Measurements from ENCODE around the gene DPM3. TPM values are rescaled to one million over a fixed set of nuclear protein-coding genes. Genes with fewer than 3 reads are reported as not detected.

The DPM3 gene
- total RNA-seq, 1 experiment from 2014 or later, result 193 TPM

DNA sequence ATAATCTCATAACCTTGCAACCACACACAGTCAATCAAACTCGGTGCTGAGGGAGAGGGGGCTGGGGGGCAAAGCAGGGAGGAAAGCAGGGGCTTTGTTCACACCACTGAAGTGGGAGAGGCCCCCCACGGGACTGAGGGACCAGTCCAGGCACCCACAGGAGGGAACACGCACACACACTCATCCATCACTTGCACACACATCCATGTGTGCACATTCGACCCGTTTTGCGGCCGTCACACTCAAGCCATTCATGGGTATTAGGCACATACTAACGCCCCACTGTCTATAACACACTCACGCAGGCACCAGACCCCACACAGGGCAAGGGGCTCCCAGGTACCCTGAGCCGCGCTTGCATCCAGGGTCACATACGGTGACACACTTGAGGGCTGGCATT lies 47.7 kb downstream of the DPM3 start:
- Histone ChIP-seq H3K27me3 (ENCODE audit: control insufficient read depth, insufficient read depth, low read length) (peaks cover 8% of the 10 kb centered on the region), H3K4me3 (ENCODE audit: insufficient read depth, low read depth, low read length) (no peak overlapping the region), H3K36me3 (replicated peaks; ENCODE audit: control insufficient read depth, insufficient read depth, low read length) (no peaks in the 10 kb centered on the region)
- DNase-seq, result no peak

DNA sequence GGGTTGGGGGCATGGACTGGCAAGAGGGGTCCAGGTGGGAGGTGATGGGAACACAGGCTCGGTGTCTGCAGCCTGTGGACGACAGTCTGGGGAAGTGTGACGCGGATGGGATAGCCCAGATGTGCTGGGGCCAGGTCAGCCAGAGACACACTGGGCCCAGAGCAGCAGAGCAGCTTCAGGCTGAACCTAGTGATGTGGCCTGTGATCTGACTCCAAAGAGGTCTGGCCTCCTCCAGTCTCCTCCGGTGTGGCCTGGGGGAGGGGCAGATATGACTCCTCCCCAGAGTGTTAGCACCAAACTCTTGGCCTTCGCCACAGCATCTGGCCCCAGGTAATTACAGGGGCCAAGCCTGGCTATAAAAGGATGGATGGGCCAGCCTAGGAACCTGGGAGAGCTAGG lies 48.2 kb downstream of the DPM3 start:
- Histone ChIP-seq H3K27me3 (ENCODE audit: control insufficient read depth, insufficient read depth, low read length) (peaks cover 8% of the 10 kb centered on the region), H3K36me3 (replicated peaks; ENCODE audit: control insufficient read depth, insufficient read depth, low read length) (no peaks in the 10 kb centered on the region), H3K4me3 (ENCODE audit: insufficient read depth, low read depth, low read length) (no peak overlapping the region)
- no peak for DNase-seq

DNA sequence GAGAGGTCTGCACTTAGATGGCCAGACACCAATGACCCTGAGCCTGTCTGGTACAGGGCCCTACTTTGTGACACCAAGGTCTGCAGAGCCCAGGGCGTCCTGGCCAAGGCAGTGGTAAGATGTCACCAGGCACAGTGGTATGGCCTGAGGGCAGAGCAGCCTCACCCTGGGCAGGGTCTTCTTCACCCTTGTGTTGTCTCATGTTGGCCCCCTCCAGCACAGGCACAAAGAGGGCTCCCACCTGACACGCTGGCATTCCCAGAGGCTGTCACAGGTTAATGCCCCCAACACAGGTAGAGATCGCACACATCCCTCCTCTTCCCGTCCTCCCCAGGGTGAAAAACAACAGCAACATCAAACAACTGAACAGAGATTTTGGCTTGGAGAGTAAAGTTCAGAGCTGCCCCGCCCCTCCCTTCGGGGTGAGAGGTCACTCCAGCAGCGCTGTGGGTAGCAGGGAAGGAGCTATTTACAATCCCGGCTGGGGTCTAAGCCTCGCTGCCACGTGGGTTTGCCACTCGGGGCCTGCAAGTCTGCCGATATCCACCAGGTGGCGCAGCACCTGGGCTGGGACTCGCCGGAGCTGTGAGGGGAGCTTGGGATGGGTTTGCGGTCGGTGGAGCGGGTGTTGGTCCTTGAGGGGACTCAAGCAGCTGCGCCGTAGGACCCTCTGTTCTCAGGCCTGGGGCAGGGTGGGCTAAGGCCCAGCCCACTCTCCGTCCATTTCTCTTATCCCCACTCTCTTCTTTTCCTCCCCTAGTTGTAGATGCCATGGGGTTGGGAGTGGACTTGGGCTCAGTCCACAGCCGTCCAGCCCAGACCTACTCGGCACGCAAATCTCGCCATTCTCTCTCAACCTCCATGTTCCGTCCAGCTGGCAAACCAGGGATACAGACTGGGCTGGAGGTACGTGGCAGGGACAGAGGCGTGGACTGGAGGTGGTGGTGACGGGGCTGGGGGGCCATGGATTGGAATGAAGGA lies 49.0 kb downstream of the DPM3 start:
- peak; percentile 94 for DNase-seq
- Histone ChIP-seq H3K36me3 (replicated peaks; ENCODE audit: control insufficient read depth, insufficient read depth, low read length) (no peaks in the 10 kb centered on the region), H3K27me3 (ENCODE audit: control insufficient read depth, insufficient read depth, low read length) (peaks cover 8% of the 10 kb centered on the region), H3K4me3 (ENCODE audit: insufficient read depth, low read depth, low read length) (no peak overlapping the region)

Other genes starting within 250 kb of the DPM3 start
- gene PMVK, start 203.8 kb downstream of the DPM3 start, total RNA-seq (2014; rRNA removed; shearing (Covaris generic)), result 7.3 and 9.8 TPM in 2 replicates
- 43.6 and 48.5 TPM in 2 replicates for gene PBXIP1, start 184.4 kb downstream of the DPM3 start, total RNA-seq (2014; rRNA removed; shearing (Covaris generic))
- 52.6 and 62.8 TPM in 2 replicates for gene PYGO2, start 178.7 kb downstream of the DPM3 start, total RNA-seq (2014; rRNA removed; shearing (Covaris generic))
- gene SHC1, start 169.8 kb downstream of the DPM3 start, total RNA-seq (2014; rRNA removed; shearing (Covaris generic)), result 298 and 333 TPM in 2 replicates
- 342 and 347 TPM in 2 replicates for gene CKS1B, start 165.8 kb downstream of the DPM3 start, total RNA-seq (2014; rRNA removed; shearing (Covaris generic))
- gene FLAD1, start 157.2 kb downstream of the DPM3 start, total RNA-seq (2014; rRNA removed; shearing (Covaris generic)), result 152 and 177 TPM in 2 replicates
- gene LENEP, start 146.9 kb downstream of the DPM3 start, total RNA-seq (2014; rRNA removed; shearing (Covaris generic)), result 0.21 and 1.00 TPM in 2 replicates
- gene ZBTB7B, start 137.7 kb downstream of the DPM3 start, total RNA-seq (2014; rRNA removed; shearing (Covaris generic)), result 39.2 and 40.6 TPM in 2 replicates
- gene DCST2, start 106.8 kb downstream of the DPM3 start, total RNA-seq (2014; rRNA removed; shearing (Covaris generic)), result 0.31 and 1.5 TPM in 2 replicates
- gene DCST1, start 106.7 kb downstream of the DPM3 start, total RNA-seq (2014; rRNA removed; shearing (Covaris generic)), result not detected in 2 replicates
- gene ADAM15, start 89.2 kb downstream of the DPM3 start, total RNA-seq (2014; rRNA removed; shearing (Covaris generic)), result 34.9 and 35.0 TPM in 2 replicates
- gene EFNA4, start 76.8 kb downstream of the DPM3 start, total RNA-seq (2014; rRNA removed; shearing (Covaris generic)), result 59.5 and 59.6 TPM in 2 replicates
- 17.5 and 24.9 TPM in 2 replicates for gene EFNA3, start 61.7 kb downstream of the DPM3 start, total RNA-seq (2014; rRNA removed; shearing (Covaris generic))
- 4.9 and 6.4 TPM in 2 replicates for gene EFNA1, start 12.7 kb downstream of the DPM3 start, total RNA-seq (2014; rRNA removed; shearing (Covaris generic))
- gene SLC50A1, start 4.7 kb downstream of the DPM3 start, total RNA-seq (2014; rRNA removed; shearing (Covaris generic)), result 73.7 and 79.2 TPM in 2 replicates
- 165 and 204 TPM in 2 replicates for gene KRTCAP2, start 32.8 kb upstream of the DPM3 start, total RNA-seq (2014; rRNA removed; shearing (Covaris generic))
- gene TRIM46, start 33.3 kb upstream of the DPM3 start, total RNA-seq (2014; rRNA removed; shearing (Covaris generic)), result 9.9 and 11.1 TPM in 2 replicates
- 14.9 and 21.5 TPM in 2 replicates for gene THBS3, start 67.4 kb upstream of the DPM3 start, total RNA-seq (2014; rRNA removed; shearing (Covaris generic))
- gene MTX1, start 68.2 kb upstream of the DPM3 start, total RNA-seq (2014; rRNA removed; shearing (Covaris generic)), result 180 and 221 TPM in 2 replicates
- 9.4 and 14.7 TPM in 2 replicates for gene ENTREP3, start 115.0 kb upstream of the DPM3 start, total RNA-seq (2014; rRNA removed; shearing (Covaris generic))
- gene SCAMP3, start 121.8 kb upstream of the DPM3 start, total RNA-seq (2014; rRNA removed; shearing (Covaris generic)), result 59.4 and 61.4 TPM in 2 replicates
- 38.7 and 48.6 TPM in 2 replicates for gene CLK2, start 133.0 kb upstream of the DPM3 start, total RNA-seq (2014; rRNA removed; shearing (Covaris generic))
- gene HCN3, start 136.9 kb upstream of the DPM3 start, total RNA-seq (2014; rRNA removed; shearing (Covaris generic)), result 5.1 and 7.7 TPM in 2 replicates
- 1.00 and 2.2 TPM in 2 replicates for gene PKLR, start 160.9 kb upstream of the DPM3 start, total RNA-seq (2014; rRNA removed; shearing (Covaris generic))
- 309 and 339 TPM in 2 replicates for gene FDPS, start 168.3 kb upstream of the DPM3 start, total RNA-seq (2014; rRNA removed; shearing (Covaris generic))
- gene RUSC1, start 180.4 kb upstream of the DPM3 start, total RNA-seq (2014; rRNA removed; shearing (Covaris generic)), result 85.2 and 93.8 TPM in 2 replicates